CD4-positive, alpha-beta T cell treated with Interleukin-4 for 1 hour (primary cell): ENCODE data around the gene ADCK1.
"Not testable (repeated sequence)": the region's sequence is repeated elsewhere in the genome, so short reads cannot be mapped to it uniquely, and the experiment has no call there.

Experiments used
- DNase-seq, 2 donors: peaks; one replicate each; pipeline ENCODE4 v3.0.0-alpha.2; 2020 to 2022

The ADCK1 gene, protein sequence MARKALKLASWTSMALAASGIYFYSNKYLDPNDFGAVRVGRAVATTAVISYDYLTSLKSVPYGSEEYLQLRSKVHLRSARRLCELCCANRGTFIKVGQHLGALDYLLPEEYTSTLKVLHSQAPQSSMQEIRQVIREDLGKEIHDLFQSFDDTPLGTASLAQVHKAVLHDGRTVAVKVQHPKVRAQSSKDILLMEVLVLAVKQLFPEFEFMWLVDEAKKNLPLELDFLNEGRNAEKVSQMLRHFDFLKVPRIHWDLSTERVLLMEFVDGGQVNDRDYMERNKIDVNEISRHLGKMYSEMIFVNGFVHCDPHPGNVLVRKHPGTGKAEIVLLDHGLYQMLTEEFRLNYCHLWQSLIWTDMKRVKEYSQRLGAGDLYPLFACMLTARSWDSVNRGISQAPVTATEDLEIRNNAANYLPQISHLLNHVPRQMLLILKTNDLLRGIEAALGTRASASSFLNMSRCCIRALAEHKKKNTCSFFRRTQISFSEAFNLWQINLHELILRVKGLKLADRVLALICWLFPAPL

DNA sequence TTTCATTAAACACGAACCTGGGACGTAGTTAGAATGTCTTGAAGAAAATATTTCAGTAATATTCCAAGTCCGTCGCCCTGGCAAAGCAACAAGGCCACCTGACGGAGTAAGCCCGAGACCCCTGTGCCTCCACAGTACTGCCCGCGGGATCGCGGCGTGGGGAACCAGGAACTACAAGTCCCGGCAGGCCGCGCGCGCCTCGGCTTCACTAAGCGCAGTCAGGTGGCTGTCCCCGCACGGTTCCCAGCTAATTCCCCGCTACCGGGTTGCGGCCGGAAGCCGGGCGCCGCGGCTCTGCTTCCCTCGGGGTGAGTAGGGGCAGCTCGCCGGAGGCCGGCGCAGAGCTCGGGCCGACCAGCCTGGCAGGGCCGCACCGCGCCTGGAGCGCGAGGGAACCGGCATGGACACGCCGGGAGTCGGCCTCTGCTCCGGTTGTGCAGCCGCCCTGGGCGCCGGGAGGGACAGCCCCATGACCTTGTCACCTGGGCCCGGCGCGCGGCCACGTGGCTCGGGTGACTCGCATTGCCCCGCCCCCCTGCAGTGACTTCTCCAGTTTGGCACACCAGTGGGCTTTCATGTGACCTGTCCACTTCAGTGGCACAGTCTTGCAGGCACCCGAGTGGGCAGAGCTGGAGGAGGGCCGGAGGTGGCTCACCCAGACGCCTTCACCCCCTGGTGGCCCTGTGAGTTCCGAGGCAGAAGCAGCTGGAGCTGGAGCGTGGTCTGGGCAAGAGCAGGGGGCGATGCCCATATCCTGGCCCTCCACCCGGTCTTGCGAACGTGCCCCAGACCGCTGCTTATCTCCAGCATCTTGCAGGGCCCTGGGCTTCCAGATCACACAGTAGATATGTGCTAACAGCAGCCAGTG, at the start of gene ADCK1:
Gene ADCK1 (plus strand): TSS at position 247 of the 868 bp plus-strand sequence. CDS start 18,870 bp downstream, outside the sequence.
- peak; percentile 82 to 83 for DNase-seq

DNA sequence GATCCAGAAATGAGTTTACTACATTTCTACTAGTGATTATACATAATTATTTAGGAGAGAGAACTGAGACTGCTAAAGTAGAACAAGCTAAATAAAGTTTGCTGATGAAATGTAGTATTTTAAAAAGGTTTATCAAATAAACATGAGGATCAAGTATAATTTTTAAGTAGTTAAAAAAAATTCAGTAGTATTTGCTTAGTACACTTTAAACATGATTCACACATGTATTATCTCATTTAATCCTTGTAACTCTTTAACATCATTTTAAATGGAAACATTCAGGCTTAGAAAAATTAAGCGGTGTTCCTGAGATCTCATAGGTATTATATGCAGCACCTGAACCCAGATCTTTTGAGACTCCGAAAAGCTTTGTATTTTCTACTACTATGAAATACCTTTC, 47.6 kb upstream of the ADCK1 start:
- no peak for DNase-seq

DNA sequence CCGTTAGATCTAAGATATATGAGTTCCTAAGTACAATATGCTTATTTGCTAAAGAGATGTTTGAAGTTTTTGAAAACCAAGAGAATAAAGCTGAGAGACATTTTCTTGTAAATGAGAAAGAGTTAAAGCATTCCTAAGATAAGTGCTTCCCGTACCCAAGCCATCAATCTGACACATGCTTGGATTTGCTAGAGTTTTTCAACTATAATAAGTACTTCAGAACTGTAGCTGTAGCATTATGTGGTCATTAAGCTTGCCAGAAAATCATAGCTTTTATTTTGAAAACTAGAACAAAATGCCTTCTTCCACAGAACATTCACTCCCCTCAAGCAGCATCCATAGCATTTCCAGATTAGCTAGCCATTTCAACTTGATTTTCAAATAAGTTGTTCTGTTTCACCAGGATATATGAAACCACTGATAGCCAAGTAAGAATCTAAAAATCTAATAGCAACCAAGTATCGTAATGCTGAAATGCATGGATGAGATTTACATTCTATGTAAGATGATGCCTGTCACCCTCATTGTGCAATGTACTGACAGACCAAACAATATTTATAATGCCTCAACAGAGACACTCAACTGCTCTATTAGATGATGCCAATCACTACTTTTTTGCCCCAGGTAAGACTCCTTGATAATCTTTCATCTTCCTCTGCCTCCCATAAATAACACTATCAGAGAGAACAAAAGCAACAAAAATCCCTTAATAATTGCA, 47.0 kb upstream of the ADCK1 start:
- no peak for DNase-seq

DNA sequence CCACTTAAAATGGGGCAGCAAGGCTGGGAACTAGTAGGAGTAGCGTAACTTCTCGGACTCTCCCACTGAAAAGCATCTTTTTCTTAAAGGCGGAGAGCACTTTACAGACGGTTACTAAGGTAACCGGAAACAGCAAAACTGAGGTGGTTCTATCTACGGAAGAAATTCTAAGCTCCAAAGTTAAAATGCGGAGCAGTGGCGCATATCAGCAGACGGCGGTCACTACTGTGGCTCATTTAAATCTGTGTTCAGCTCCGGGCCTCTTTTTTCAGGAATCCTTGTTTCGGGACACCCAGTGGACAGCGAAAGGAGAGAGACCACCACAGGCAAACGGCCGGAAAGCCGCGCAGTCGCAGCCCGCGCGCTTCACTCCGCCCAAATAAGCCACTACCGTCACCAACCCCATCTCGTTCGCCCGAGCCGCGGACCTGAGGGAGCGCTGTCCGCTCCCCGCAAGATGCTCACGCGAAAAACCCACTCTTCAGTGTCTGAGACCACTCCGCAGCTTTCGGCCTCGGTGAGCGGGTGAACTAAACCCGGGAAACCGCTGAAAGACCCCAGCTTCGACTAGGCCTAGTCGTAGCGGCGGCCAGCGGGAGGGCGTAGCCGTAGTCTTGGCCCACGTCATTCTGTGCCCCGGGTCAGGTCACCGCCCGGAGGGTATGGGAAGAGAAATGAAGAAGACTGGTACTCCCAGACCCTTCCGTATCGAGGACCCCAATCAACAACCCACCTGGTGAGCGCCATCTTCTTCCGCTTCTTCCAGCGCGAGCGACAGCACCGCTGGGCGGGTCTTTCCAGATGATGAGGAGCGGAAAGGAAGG, 39.3 kb upstream of the ADCK1 start, which contains the start of gene SNW1:
Gene SNW1 (minus strand): TSS at position 776 of the 824 bp plus-strand sequence. CDS start 29 bp downstream, at position 747.
- peak; percentile 95 for DNase-seq

DNA sequence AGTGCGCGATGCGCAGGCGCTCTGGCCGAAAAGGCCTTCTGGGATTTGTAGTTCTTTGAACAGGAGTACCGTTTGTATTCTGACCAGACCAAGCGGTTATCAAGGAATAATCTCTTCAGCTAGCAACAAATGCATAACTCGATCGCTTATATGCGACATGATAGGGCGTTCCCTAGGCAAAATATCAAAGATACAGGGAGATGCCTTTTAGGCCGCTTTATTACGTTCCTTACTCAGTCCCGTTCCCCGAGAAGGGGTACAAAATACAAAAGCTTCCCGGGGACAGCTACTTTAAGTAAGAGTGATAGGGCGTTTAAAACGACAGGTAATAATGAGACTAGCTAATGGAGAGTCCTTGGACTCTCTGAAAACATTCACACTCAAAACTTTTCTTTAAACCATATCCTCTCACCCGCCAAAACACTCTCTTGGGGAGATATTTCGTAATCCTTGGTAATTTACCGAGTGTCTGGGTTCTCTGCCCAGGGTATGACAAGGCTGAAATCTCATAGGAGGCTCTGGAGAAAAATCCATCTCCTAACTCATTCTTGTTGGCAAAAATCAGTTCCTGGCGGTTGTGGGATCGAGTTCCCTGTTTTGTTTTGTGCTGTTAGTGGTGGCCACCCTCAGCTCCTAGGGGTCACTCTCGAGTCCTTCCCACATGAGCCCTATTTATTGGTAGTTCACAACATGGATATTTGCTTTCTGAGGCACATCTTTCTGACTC, 38.5 kb upstream of the ADCK1 start:
- DNase-seq: no peak

DNA sequence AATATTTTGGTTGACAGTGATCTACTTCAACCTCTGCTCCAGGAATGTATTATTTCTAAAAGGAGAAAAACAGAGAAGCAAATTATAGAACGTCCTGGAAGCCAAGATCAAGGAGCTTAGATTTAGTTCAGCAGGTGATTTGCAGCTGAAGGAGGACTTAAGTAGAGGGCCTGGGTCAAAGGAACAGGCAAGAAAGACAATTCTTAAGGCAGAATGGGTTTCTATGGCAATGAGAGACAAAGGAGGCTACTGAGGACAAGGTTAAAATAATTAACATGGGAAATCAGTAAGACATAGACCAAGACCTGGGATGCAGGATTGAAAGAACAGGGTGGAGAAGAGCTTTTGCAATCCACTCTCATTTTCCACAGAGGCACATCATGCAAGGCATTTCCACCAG, 36.6 kb upstream of the ADCK1 start:
- DNase-seq: no peak

DNA sequence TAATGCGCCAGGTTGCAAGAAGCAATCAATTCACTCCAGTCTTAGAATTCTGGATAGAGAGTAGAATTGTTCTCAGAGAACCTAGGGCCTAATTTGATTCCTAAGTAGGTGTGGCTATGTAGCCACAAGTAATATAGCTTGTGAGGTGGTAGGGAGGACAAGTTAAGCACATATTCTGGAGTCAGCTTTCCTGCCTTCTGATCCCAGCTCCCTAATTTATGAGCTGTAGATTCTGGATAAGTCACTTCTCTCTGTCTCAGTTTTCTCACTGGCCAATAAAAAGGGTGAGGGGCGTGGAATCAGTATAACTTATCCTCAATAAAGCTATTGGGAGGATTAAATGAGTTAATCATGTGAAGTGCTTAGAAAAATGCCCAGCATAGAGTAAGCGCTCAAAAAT, 35.9 kb upstream of the ADCK1 start:
- DNase-seq: no peak

DNA sequence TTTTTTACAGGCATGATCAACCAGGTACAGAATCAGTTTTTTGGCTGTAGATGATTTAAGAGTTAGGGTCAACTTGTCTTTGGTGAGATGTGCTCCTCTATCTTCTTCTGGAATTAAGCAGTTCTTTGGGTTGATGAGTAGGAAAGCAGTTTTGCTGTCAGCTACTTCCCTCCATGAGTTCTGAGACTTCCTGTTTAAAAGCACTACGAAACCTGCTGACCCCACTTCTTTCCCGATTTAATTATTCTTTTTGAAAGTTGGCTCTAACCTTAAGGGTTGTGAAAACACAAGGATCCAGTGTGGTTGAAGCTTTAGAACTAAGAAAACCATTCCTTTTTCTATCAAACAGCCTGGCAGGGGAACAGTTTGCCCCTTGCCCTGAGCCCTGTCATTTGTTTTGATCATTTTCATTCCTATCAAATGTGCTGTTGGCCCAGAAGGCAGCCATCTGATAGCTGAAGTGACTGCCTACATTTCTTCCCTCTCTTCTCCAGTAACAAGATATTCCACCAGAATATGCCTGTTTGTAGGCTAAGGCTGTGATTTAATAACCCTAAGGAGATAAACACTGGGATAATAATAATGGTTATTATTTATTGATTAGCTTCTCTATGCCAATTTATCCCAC, 31.4 kb upstream of the ADCK1 start:
- DNase-seq: not testable (repeated sequence)

DNA sequence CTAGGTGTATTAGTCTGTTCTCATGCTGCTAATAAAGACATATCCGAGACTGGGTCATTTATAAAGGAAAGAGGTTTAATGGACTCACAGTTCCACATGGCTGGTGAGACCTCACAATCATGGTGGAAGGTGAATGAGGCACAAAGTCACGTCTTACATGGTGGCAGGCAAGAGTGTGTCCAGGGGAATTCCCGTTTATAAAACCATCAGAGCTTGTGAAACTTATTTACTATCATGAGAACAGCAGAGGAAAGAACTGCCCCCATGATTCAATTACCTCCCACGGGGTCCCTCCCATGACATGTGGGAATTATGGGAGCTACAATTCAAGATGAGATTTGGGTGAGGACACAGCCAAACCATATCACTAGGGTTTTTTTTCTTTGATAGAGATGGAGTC, 25.9 kb upstream of the ADCK1 start:
- DNase-seq: not testable (repeated sequence)

DNA sequence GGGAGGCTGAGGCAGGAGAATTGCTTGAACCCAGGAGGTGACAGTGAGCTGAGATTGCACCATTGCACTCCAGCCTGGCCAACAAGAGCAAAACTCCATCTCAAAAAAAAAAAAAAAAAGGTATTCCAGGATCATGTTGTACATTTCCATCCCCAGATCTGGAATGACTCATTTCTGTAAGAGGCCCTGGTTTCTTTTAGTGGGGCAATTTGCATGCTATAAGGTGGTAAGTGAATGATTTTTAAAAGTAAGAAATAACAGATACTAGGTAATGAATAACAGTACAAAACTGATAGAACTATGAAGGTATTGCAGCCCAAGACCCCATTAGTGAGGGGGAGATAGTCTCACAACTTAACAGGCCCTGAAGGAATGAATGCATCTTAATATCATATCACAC, 17.7 kb upstream of the ADCK1 start:
- DNase-seq: no peak

DNA sequence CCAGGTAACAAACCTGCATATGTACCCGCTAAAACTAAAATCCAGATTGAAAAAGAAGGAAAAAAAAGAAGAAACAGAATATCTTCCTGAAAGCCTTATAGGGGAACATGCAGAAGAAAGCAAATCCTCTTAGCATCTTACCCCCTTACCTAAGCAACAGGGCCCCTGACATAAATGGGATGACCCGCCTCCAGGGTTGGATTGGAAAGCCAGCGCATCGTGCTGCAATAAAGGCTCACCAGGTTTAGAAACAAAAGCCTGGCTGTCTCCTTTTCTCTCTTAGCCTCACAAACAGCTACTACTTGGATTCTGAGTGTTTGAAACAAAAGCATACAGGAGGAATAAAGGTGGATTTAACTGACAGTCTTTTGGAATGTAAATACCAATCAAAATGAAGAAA, 13.8 kb upstream of the ADCK1 start:
- DNase-seq: no peak

DNA sequence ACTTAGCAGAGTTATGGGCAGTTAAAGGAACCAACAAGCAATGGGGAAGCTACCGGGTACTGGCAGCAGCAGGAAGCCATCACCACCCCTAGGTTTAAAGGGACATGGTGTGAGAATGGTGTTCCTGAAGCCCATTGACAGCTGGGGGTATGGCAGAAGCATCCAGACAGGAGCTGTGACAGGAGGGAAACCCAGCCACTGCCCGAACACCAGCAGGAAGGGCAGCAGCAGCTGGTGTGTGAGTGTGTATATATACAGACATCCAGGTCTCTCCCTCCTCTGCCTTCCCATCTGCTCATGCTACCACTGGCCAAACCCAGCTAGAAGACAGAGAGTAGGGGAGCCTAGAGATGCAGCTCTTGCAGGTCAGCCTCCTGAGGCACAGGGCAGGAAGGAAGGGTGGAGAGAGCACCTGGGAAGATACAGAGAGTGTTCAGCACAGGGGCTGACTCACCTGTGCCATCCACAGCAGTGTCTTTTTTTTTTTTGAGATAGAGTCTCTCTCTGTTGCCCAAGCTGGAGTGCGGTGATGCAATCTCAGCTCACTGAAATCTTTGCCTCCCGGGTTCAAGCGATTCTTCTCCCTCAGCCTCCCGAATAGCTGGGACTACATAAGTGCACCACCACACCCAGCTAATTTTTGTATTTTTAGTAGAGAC, 9.2 kb upstream of the ADCK1 start:
- DNase-seq: no peak

DNA sequence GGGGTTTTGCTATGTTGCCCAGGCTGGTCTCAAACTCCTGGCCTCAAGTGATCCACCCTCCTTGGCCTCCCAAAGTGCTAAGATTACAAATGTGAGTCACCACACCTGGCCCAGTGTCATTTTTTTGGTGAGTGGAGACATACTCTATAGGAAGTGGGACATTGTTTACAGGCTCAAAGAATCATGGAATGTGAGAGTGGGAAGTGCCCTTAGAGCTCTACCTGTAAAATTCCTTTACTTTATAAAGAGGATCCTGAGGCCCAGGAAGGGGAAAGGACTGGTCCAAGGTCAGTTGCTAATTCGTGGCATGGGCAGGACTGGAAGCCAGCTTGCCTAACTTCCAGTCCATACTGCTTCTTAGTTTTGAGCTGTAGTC, 8.7 kb upstream of the ADCK1 start:
- DNase-seq: no peak

DNA sequence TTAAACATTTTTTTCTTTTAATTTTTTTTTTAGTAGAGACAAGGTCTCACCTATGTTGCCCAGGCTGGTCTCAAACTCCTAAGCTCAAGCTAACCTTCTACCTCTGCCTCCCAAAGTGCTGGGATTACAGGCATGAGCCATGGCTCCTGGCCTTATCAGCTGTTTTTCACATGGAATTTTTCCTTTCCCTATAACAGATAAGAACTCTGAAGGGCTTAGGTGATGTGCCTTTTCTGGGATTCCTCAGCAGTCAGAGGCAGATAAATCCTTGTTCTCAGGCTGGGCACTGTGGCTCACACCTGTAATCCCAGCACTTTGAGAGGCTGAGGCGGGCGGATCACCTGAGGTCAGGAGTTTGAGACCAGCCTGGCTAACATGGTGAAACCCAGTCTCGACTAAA, 6.7 kb upstream of the ADCK1 start:
- not testable (repeated sequence) for DNase-seq

DNA sequence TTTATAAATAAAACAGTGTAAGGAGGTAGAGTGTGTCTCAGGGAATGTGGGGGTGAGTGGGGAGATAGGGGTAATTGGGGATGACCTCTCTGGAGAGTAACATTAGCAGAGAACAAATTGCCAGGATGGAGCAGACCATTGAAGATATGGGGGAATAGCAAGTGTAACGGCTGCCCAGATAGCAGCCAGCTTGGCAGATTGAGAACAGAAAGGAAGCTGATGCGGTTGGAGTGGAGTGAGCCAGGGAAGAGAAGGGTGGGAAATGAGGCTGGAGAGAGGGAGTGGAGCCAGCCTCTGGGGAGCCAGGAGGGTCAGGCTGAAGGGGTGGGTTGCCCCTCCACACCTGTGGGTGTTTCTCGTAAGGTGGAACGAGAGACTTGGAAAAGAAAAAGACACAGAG, 5.6 kb upstream of the ADCK1 start:
- no peak for DNase-seq

DNA sequence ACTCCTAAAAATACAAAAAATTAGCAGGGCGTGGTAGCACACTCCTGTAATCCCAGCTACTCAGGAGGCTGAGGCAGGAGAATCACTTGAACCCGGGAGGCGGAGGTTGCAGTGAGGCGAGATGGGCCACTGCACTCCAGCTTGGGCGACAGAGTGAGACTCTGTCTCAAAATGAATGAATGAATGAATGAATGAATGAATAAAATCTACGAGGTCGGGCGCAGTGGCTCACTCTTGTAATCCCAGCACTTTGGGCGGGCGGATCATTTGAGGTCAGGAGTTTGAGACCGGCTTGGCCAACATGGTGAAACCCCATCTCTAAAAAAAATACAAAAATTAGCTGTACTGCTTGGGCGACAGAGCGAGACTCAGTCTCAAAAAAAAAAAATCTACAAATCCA, 453 bp upstream of the ADCK1 start:
- not testable (repeated sequence) for DNase-seq

DNA sequence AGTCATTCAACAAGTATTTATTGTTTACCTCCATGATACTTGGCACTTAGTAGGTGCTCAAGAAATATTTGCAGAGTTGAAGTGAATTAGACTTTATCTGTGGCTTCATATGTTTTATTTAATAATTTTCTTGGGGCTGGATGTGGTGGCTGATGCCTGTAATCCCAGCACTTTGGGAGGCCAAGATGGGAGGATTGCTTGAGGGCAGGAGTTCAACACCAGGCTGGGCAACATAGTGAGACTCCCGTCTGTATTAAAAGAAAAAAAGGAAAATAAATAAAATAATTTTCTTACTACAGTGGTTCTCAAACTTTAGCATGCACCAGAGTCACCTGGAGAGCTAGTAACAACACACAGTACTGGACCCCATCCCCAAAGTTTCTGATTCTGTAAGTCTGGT, 905 bp downstream of the ADCK1 start:
- no peak for DNase-seq

DNA sequence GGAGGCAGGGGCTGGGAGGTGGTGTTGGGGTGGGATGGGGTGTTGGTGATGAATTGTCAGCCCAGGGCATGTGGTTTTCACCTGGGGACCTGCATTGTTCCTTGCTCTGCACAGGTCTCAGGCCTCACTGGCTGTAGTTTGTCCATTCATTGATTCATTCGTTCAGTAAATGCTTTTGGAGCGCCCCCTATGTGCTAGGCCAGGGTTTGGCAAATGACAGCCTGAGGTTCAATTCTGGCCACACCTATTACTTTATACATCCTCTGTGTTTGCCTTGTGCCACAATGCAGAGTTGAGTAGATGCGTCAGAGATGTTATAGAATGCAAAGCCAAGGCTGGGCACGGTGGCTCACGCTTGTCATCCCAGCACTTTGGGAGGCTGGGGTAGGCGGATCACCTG, 4.7 kb downstream of the ADCK1 start:
- DNase-seq: peak in 1 of 2 donors; percentile 16

DNA sequence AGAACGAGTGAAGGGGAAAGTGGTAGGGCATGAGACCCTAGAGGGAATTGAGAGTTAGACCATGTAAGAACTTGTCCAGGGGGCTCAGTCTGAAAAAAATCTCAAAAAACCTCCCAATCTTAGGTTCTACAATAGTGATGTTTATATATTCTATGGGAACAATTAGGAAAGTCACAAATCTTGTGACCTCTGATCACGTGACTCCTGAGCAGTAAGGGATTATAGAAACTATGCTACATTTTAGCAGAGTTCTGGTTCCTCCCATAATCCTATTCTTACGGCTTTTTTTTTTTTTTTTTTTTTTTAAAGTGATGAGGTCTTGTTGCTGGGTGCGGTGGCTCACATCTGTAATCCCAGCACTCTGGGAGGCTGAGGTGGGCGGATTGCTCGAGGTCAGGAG, 5.8 kb downstream of the ADCK1 start:
- DNase-seq: no peak

DNA sequence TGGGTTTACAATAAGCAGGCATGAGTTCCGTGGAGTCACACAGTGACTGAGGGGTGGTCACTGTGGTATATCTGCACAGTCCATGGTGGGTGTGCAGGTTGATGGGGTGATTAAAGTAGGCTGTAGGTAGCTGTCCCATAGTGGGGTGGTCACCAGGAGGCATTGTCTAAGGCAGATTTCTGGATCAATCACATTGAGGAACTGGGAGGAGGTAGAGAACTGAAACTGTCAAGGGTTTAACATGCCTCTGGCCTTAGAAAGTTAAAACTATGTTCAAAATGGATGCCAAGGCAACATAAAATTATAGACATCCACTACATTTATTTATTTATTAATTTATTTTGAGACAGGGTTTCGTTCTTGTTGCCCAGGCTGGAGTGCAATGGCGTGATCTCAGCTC, 8.3 kb downstream of the ADCK1 start:
- no peak for DNase-seq
